Measurements from ENCODE around the gene COL4A1.

Gene COL4A1

GRCh38 chr13:110135977-110136597 is 170.9 kb downstream of the COL4A1 start:
- TF ChIP-seq GATA3 (IDR thresholded peaks at IDR 0.05; ENCODE audit: low read depth, low read length): no peak

DNA sequence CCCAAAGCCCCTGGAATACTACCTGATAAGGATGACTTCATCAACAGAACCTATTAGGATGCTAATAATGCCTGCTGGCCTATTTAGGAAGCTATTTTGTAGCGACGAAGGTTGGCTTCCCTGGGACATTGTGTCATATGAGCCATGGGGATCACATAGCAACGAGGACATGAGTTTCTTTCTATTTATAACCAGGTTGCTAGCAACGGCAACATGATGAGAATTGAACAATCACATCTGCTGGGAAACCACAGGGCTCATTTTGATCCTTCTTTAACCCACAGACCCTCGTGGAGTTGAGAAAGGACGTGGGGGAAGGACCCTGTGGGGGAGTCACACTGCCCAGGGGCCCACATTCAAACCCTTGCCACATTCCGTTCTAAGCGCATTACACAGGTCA is 172.2 kb downstream of the COL4A1 start:
- no peak for TF ChIP-seq GATA3 (IDR thresholded peaks at IDR 0.05; ENCODE audit: low read depth, low read length)
- TF ChIP-seq GATA2 (IDR thresholded peaks at IDR 0.05; ENCODE audit: low read depth, low read length): no peak

- TF ChIP-seq GATA3 (IDR thresholded peaks at IDR 0.05; ENCODE audit: low read depth, low read length) (no peak), GATA2 (IDR thresholded peaks at IDR 0.05; ENCODE audit: low read depth, low read length) (no peak)
Observed at GRCh38 chr13:110133425-110134235, 173.3 kb downstream of the COL4A1 start.

GRCh38 chr13:110132225-110132982 is 174.6 kb downstream of the COL4A1 start:
- TF ChIP-seq GATA3 (IDR thresholded peaks at IDR 0.05; ENCODE audit: low read depth, low read length) (no peak), GATA2 (IDR thresholded peaks at IDR 0.05; ENCODE audit: low read depth, low read length) (no peak)

GRCh38 chr13:110131424-110131823 is 175.5 kb downstream of the COL4A1 start:
- TF ChIP-seq GATA3 (IDR thresholded peaks at IDR 0.05; ENCODE audit: low read depth, low read length) (no peak), GATA2 (IDR thresholded peaks at IDR 0.05; ENCODE audit: low read depth, low read length) (no peak)

DNA sequence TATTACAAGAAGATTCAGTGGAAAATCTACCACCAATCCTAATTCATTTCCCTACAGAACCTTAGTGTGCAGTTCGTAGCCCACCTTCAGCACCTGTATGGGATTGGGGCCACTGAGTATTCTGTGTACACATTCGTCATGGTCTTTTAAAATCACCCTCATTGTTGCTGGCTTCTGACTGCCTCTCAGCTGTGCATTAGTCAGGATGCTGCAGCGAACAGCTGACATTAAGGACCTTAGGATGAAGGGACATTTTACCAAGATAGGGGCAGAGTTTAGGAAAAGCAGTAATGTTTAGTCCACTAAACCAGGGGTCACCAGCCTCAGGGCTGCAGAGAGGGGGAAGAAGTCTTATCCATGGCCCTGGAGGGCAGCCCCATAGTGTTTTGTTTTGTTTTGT is 176.5 kb downstream of the COL4A1 start:
- TF ChIP-seq GATA3 (IDR thresholded peaks at IDR 0.05; ENCODE audit: low read depth, low read length): no peak
- TF ChIP-seq GATA2 (IDR thresholded peaks at IDR 0.05; ENCODE audit: low read depth, low read length): no peak

GRCh38 chr13:110129539-110130186 is 177.3 kb downstream of the COL4A1 start:
- TF ChIP-seq GATA3 (IDR thresholded peaks at IDR 0.05; ENCODE audit: low read depth, low read length): no peak
- no peak for TF ChIP-seq GATA2 (IDR thresholded peaks at IDR 0.05; ENCODE audit: low read depth, low read length)

DNA sequence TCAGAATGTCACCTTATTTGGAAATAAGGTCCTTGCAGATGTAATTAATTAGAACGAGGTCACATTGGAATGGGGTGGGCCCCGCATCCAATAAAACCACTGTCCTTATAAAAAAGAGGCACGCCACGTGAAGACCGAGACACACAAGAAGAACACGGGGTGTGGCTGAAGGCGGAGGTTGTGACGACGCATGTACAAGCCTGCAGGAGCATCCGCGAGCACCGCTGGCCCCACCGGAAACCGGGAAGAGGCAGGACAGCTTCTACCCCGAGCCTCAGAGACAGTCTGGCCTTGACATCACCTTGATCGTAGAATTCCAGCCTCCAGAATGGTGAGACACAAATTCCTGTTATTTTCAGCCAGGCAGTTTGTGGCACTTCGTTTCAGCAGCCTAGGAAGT is 177.9 kb downstream of the COL4A1 start:
- TF ChIP-seq GATA3 (IDR thresholded peaks at IDR 0.05; ENCODE audit: low read depth, low read length): no peak
- TF ChIP-seq GATA2 (IDR thresholded peaks at IDR 0.05; ENCODE audit: low read depth, low read length): no peak

- TF ChIP-seq GATA2 (IDR thresholded peaks at IDR 0.05; ENCODE audit: low read depth, low read length) (no peak), GATA3 (IDR thresholded peaks at IDR 0.05; ENCODE audit: low read depth, low read length) (no peak)
Observed at GRCh38 chr13:110128546-110128945, 178.4 kb downstream of the COL4A1 start.

DNA sequence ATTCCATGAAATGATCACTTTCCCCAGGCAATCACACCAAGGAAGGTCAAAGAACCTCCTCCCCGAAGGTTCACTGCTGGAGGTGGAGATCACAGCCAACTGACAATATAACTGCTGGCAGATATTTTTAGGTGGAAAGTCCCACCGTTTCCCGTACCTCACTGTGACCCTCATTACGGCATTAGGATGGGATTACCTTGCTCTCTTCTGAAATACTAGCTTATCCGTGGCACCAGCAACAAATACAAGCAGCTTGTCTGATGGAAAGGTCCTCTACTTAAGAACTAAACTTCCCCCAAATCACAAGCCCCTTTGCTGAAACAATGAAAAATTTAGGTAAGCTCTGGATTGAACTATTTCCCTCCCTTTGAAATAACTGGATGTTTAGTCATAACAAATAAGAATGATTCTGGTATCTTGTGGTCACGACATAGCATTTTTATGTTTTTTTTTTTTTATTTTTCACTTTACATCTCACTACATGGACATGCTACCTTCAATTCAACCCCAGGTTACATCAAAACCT is 178.9 kb downstream of the COL4A1 start:
- TF ChIP-seq GATA3 (IDR thresholded peaks at IDR 0.05; ENCODE audit: low read depth, low read length) (no peak), GATA2 (IDR thresholded peaks at IDR 0.05; ENCODE audit: low read depth, low read length) (no peak)

- no peak for TF ChIP-seq GATA2 (IDR thresholded peaks at IDR 0.05; ENCODE audit: low read depth, low read length)
- TF ChIP-seq GATA3 (IDR thresholded peaks at IDR 0.05; ENCODE audit: low read depth, low read length): no peak
Observed at GRCh38 chr13:110126391-110126961, 180.5 kb downstream of the COL4A1 start.

DNA sequence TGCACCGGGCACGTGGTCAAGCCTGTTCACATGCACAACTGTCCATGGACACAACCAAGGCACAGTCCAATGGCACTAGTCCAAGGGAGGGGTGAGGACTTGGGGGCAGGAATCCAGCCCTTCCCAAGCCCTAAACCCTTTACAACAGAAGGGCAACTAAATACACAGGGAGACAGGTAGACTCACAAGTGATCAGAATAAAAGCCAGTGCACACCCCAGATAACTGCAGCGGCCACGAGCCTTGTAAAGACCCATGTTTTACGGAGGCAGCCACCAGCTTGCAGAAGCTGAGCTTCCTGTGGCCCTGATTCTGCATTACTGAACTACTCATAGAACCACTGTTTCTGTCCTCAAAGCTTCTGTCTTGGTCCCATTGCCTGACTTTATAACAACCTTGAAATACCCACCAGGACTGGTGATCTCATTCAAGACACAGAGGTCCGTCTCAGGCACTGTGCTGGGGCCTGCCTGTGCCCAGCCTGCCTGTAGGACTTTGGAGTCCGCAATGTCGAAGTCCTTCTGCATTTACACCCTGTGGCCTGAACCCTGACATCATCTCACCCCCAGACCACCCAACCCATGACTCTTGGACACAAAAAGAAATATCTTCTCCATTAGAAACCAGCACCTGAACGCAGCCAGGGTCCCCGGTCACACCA is 181.2 kb downstream of the COL4A1 start:
- TF ChIP-seq GATA2 (IDR thresholded peaks at IDR 0.05; ENCODE audit: low read depth, low read length) (no peak), GATA3 (IDR thresholded peaks at IDR 0.05; ENCODE audit: low read depth, low read length) (no peak)

- TF ChIP-seq GATA3 (IDR thresholded peaks at IDR 0.05; ENCODE audit: low read depth, low read length) (no peak), GATA2 (IDR thresholded peaks at IDR 0.05; ENCODE audit: low read depth, low read length) (no peak)
Observed at GRCh38 chr13:110125157-110125556, 181.8 kb downstream of the COL4A1 start.

Data from SH-SY5Y (cell line).